GM12878 (cell line): ENCODE results near the gene KRTAP5-7. TPM values are rescaled to one million over a fixed set of nuclear protein-coding genes. Genes with fewer than 3 reads are reported as not detected.

Source experiments
- ATAC-seq: fragments of 200-7000 bp; cut with Tn5 transposase; 3 replicates; pipeline ENCODE4 v1.9.1; 2020; ENCODE audit warnings: mild to moderate bottlenecking, moderate library complexity
- BruUV-seq: library from RNA; stranded (reverse); fragments of 400-500 nt; replicated peaks from 2 replicates; lab custom pipeline; 2021; lab: Mats Ljungman, UMichigan
- CTCF ChIA-PET: fragments of 300-600 bp; sonication (Branson Sonifier 250); formaldehyde crosslinking; extraction: SDS; loops from one replicate; lab custom pipeline; 2021; ENCODE audit warnings: inconsistent platforms; lab: Yijun Ruan, JAX
- POLR2A ChIA-PET: fragments of 350-600 bp; formaldehyde crosslinking; extraction: SDS; loops from one replicate; lab custom pipeline; 2021; ENCODE audit warnings: inconsistent platforms; lab: Charles Lee
- RAD21 ChIA-PET: fragments of 300-600 bp; sonication (Branson Sonifier 250); formaldehyde crosslinking; loops from one replicate; lab custom pipeline; 2023; ENCODE audit warnings: antibody characterized with exemption; ENCODE audit not compliant: unreplicated experiment; lab: Charles Lee
- SMC1A ChIA-PET: fragments of 300-600 bp; sonication (Branson Sonifier 250); formaldehyde crosslinking; loops from one replicate; lab custom pipeline; 2023; ENCODE audit not compliant: unreplicated experiment, uncharacterized antibody; lab: Charles Lee
- DNase-seq: peaks from one replicate; pipeline ENCODE4 v3.0.0-alpha.2; 2011; ENCODE audit warnings: low read depth, low spot score
- FAIRE-seq: peaks from 3 replicates; lab custom pipeline; 2011; peaks lifted over from hg19 to GRCh38; lab: Jason Lieb, UNC
- H2AFZ ChIP-seq: 2 replicates; pipeline ENCODE4 v1.6.0; 2011; ENCODE audit warnings: low read depth, low read length, control low read depth; ENCODE audit not compliant: control insufficient read depth
- H3K27ac ChIP-seq: 2 replicates; pipeline ENCODE4 v1.5.1; 2011; ENCODE audit warnings: control low read depth; ENCODE audit not compliant: control insufficient read depth, insufficient read depth
- H3K27me3 ChIP-seq, 2 experiments: replicated peaks in 1 of 2; 2 replicates each; pipeline versions ENCODE4 v1.6.0 to v1.6.1; 2011; ENCODE audit warnings: low read length in 1 of 2; ENCODE audit not compliant: control insufficient read depth in 2 of 2, insufficient read depth in 2 of 2
- H3K36me3 ChIP-seq, 2 experiments: 2 replicates each; pipeline ENCODE4 v1.5.1; 2011; ENCODE audit warnings: low read length in 1 of 2; ENCODE audit not compliant: control insufficient read depth in 2 of 2, insufficient read depth in 2 of 2
- H3K4me1 ChIP-seq: 2 replicates; pipeline ENCODE4 v1.6.1; 2011; ENCODE audit warnings: mild to moderate bottlenecking, low read length, moderate library complexity, mixed read lengths; ENCODE audit not compliant: control insufficient read depth, insufficient read depth
- H3K4me2 ChIP-seq: 2 replicates; pipeline ENCODE4 v1.6.0; 2011; ENCODE audit warnings: control low read depth; ENCODE audit not compliant: control insufficient read depth, insufficient read depth
- H3K4me3 ChIP-seq: fragments of 200-600 bp; sonication (generic); 2 replicates; pipeline ENCODE4 v1.5.1; 2016
- H3K79me2 ChIP-seq: 2 replicates; pipeline ENCODE4 v1.6.0; 2011; ENCODE audit warnings: low read length; ENCODE audit not compliant: control insufficient read depth, insufficient read depth
- H3K9ac ChIP-seq: 2 replicates; pipeline ENCODE4 v1.8.0; 2011; ENCODE audit warnings: low read length, control low read depth, mixed read lengths; ENCODE audit not compliant: control insufficient read depth, insufficient read depth
- H3K9me3 ChIP-seq: replicated peaks from 3 replicates; pipeline ENCODE4 v1.5.1; 2011; ENCODE audit warnings: mild to moderate bottlenecking, low read length; ENCODE audit not compliant: control insufficient read depth, insufficient read depth
- H4K20me1 ChIP-seq: 2 replicates; pipeline ENCODE4 v1.6.0; 2011; ENCODE audit not compliant: control insufficient read depth, insufficient read depth
- BMI1 ChIP-seq: fragments of 450-650 bp; IDR thresholded peaks from 2 replicates; pipeline ENCODE4 v1.6.1; 2016; ENCODE audit warnings: mild to moderate bottlenecking, moderate library complexity, borderline replicate concordance
- CEBPB ChIP-seq, 2 experiments: fragments of 150-350 bp in 1 of 2; IDR thresholded peaks; 2 replicates each; pipeline ENCODE4 v1.6.1; 2012 to 2014; ENCODE audit warnings: low read depth in 2 of 2, low read length in 2 of 2, borderline replicate concordance in 1 of 2, inconsistent platforms in 1 of 2
- CHD4 ChIP-seq: fragments of 200-600 bp; sonication (generic); IDR thresholded peaks from 2 replicates; pipeline ENCODE4 v1.6.1; 2016; ENCODE audit warnings: mild to moderate bottlenecking
- HCFC1 ChIP-seq: fragments of 150-350 bp; IDR thresholded peaks from 2 replicates; pipeline ENCODE4 v1.6.1; 2014; ENCODE audit warnings: low read length
- KLF5 ChIP-seq: fragments of 450-650 bp; IDR thresholded peaks from 2 replicates; pipeline ENCODE4 v1.6.1; 2014; ENCODE audit warnings: mild to moderate bottlenecking; ENCODE audit not compliant: partially characterized antibody
- MEF2B ChIP-seq: fragments of 450-650 bp; IDR thresholded peaks from 2 replicates; pipeline ENCODE4 v1.6.1; 2018; ENCODE audit warnings: mild to moderate bottlenecking, moderate library complexity; ENCODE audit not compliant: partially characterized antibody, poor library complexity, severe bottlenecking
- NR2C1 ChIP-seq: fragments of 450-650 bp; IDR thresholded peaks from 2 replicates; pipeline ENCODE4 v1.6.1; 2017; ENCODE audit warnings: antibody characterized with exemption, mild to moderate bottlenecking, moderate library complexity
- NR2F1 ChIP-seq: fragments of 450-650 bp; conservative IDR thresholded peaks from 2 replicates; pipeline ENCODE4 v1.6.1; 2017; ENCODE audit warnings: mild to moderate bottlenecking
- POLR2A ChIP-seq: IDR thresholded peaks from 2 replicates; pipeline ENCODE4 v1.6.1; 2011; ENCODE audit warnings: low read depth, mild to moderate bottlenecking, low read length
- RELA ChIP-seq: fragments of 450-650 bp; IDR thresholded peaks from 2 replicates; pipeline ENCODE4 v1.8.0; 2014; ENCODE audit warnings: borderline replicate concordance; ENCODE audit not compliant: partially characterized antibody
- SMAD1 ChIP-seq: fragments of 450-650 bp; IDR thresholded peaks from 2 replicates; pipeline ENCODE4 v1.6.1; 2018; ENCODE audit warnings: mild to moderate bottlenecking, low read depth; ENCODE audit not compliant: partially characterized antibody
- ZNF207 ChIP-seq: fragments of 450-650 bp; IDR thresholded peaks from 2 replicates; pipeline ENCODE4 v1.6.1; 2014; ENCODE audit warnings: antibody characterized with exemption, mild to moderate bottlenecking, borderline replicate concordance
- ZNF687 ChIP-seq: fragments of 450-650 bp; IDR thresholded peaks from 2 replicates; pipeline ENCODE4 v1.6.1; 2017; ENCODE audit warnings: mild to moderate bottlenecking, moderate library complexity
- ZSCAN29 ChIP-seq: fragments of 450-650 bp; IDR thresholded peaks from 2 replicates; pipeline ENCODE4 v1.6.1; 2017; ENCODE audit warnings: mild to moderate bottlenecking, moderate library complexity
- WGBS: methylation state at CpG from one replicate; pipeline ENCODE4 v1.1.6; 2016; ENCODE audit warnings: low lambda C conversion rate; ENCODE audit not compliant: insufficient replicate concordance, insufficient coverage; ENCODE audit errors: missing lambda C conversion rate; 5-methylcytosine and 5-hydroxymethylcytosine counted together
- in situ Hi-C: fragments of 300-500 bp; cut with MboI; formaldehyde crosslinking; loops from 9 replicates; pipeline ENCODE4 v1.14.3; 2018; ENCODE audit warnings: mixed read lengths
- intact Hi-C: fragments of 100-400 bp; cut with micrococcal nuclease; formaldehyde crosslinking; loops from one replicate; pipeline ENCODE4 v1.14.2; 2022; ENCODE audit not compliant: unreplicated experiment
- polyA plus RNA-seq, 11 experiments: library from polyadenylated mRNA; depleted of rRNA in 4 of 11; unstranded in 6 of 11; stranded (reverse) in 5 of 11; fragments of >200 nt; fragmentation: Nextera tagmentation in 4 of 11; fragmentation: Illumina TruSeq in 1 of 11; extraction: Ambion mirVana in 4 of 11; extraction: Trizol in 1 of 11; gene quantifications; 1 replicate in 1 of 11; 2 replicates in 10 of 11; pipeline versions ENCODE4 v1.2.1 to v1.2.3, GENCODE V29; 2011 to 2016; ENCODE audit warnings: inconsistent platforms in 2 of 11, missing spikeins in 2 of 11, low read depth in 1 of 11
- total RNA-seq, 4 experiments: library from RNA; depleted of rRNA in 3 of 4; stranded (reverse); fragments of >200 nt in 3 of 4; fragmentation: Illumina TruSeq in 1 of 4; extraction: Trizol in 1 of 4; gene quantifications; 2 replicates each; pipeline versions ENCODE4 v1.2.1 to v1.2.3, GENCODE V29; 2013 to 2021

Gene KRTAP5-7
- total and polyA plus RNA-seq, 10 of the 15 experiments (the other 5 are each of a cell fraction or from before 2014, with no cell fraction given): 0.07 to 0.23 (median 0.19) TPM; not detected in 6

GRCh38 chr11:71491531-71491930, 35.5 kb upstream of the KRTAP5-7 start:
- H3K79me2 ChIP-seq: no peaks in the 10 kb centered on the region
- H3K27me3 ChIP-seq: no peaks in the 10 kb centered on the region
- no peak overlapping the region for H2AFZ ChIP-seq
- H3K36me3 ChIP-seq: peaks cover 21 to 27% of the 10 kb centered on the region in 2 experiments
- no peak overlapping the region for H3K27ac ChIP-seq
- H3K9ac ChIP-seq: no peak overlapping the region
- DNase-seq (no peak), ATAC-seq (no peak), FAIRE-seq (no peak)
- CTCF ChIA-PET: no interaction called here
- H3K4me3 ChIP-seq: no peak overlapping the region
- peaks cover 11% of the 10 kb centered on the region for H3K4me1 ChIP-seq
- in situ Hi-C loops: no loop called here
- H4K20me1 ChIP-seq: no peaks in the 10 kb centered on the region
- WGBS: 97% methylated on average over 19 of the region's 19 CpGs
- RAD21 ChIA-PET: no interaction called here
- SMC1A ChIA-PET: no interaction called here
- BruUV-seq: no TSS peak
- 0 out of 2 replicates have a peak, but pooled peaks have one; percentile 19 for TF ChIP-seq POLR2A
- TF ChIP-seq ZNF687: no peak
- H3K9me3 ChIP-seq: no peaks in the 10 kb centered on the region; the same call in 2 of the 3 replicates
- intact Hi-C loops: no loop called here
- POLR2A ChIA-PET: no interaction called here
- H3K4me2 ChIP-seq: no peak overlapping the region

DNA sequence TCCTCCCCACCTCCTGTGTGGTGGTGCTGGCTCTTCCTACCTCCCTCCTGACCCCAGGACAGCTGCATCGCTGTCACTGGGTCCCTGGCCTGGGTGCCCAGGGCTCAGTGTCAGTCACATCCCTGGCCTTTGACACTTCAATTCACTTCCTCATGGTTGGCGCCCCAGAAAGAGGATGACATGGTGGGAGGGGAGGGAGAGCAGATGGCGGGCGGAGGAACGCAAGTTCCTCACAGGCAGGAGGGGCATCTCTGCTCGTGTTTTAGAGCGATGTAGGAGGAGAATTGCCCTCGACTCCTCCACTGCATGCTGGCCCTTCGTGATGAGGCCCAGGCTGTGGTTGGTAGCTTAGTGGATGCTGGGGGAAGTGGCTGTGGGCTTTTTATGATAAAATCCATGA, 35.1 kb upstream of the KRTAP5-7 start:
- 96% methylated on average over 9 of the region's 9 CpGs for WGBS
- ChIA-PET CTCF (no interaction called here), RAD21 (no interaction called here), SMC1A (no interaction called here), POLR2A (no interaction called here)
- intact Hi-C loops (no loop called here), in situ Hi-C loops (no loop called here)
- Histone ChIP-seq H3K4me2 (no peak overlapping the region), H3K27me3 (no peaks in the 10 kb centered on the region), H3K79me2 (no peaks in the 10 kb centered on the region), H3K9ac (no peak overlapping the region), H3K9me3 (no peaks in the 10 kb centered on the region; the same call in 2 of the 3 replicates), H3K4me3 (no peak overlapping the region), H4K20me1 (no peaks in the 10 kb centered on the region), H3K36me3 (peaks cover 20 to 27% of the 10 kb centered on the region in 2 experiments), H3K4me1 (peaks cover 11% of the 10 kb centered on the region), H3K27ac (no peak overlapping the region), H2AFZ (no peak overlapping the region)
- TF ChIP-seq SMAD1: no peak
- TF ChIP-seq MEF2B: no peak
- no peak for TF ChIP-seq HCFC1
- TF ChIP-seq NR2F1: no peak
- no peak for TF ChIP-seq CEBPB (IDR thresholded peaks at IDR 0.05; ENCODE audit: borderline replicate concordance in 1 of 2, low read depth in 2 of 2, low read length in 2 of 2)
- no peak for TF ChIP-seq RELA
- no peak for TF ChIP-seq ZSCAN29
- no peak for TF ChIP-seq CHD4
- no peak for TF ChIP-seq KLF5
- no peak for TF ChIP-seq ZNF207
- no peak for TF ChIP-seq BMI1
- TF ChIP-seq NR2C1: no peak
- no TSS peak for BruUV-seq
- DNase-seq (no peak), ATAC-seq (no peak), FAIRE-seq (no peak)
